Adipose tissue (tissue), 3 donors: ENCODE data around the gene TOX3. TPM values are rescaled to one million over a fixed set of nuclear protein-coding genes. Genes with fewer than 3 reads are reported as not detected.

Source experiments
- H3K27ac ChIP-seq: one replicate; pipeline ENCODE4 v1.5.1; 2013; ENCODE audit warnings: low read depth, low read length
- WGBS, 3 donors: extraction: QIAGEN DNeasy Blood & Tissue Kit; methylation state at CpG; one replicate each; pipeline ENCODE4 v1.1.7; 2013; 5-methylcytosine and 5-hydroxymethylcytosine counted together
- polyA plus RNA-seq, 3 donors: library from polyadenylated mRNA; stranded (reverse); fragments of 200-250 nt; gene quantifications; one replicate each; pipeline ENCODE4 v1.2.3, GENCODE V29; 2013
- donor health status: healthy with polysubstance abuse.
- donor health status: Bipolar disorder and iron deficiency.
- donor health status: healthy.

TOX3 gene
- polyA plus RNA-seq: 1 to 10 TPM in 2 of 3 donors, under 1 TPM in 1; 0.48 to 1.2 (median 1.0) TPM

DNA sequence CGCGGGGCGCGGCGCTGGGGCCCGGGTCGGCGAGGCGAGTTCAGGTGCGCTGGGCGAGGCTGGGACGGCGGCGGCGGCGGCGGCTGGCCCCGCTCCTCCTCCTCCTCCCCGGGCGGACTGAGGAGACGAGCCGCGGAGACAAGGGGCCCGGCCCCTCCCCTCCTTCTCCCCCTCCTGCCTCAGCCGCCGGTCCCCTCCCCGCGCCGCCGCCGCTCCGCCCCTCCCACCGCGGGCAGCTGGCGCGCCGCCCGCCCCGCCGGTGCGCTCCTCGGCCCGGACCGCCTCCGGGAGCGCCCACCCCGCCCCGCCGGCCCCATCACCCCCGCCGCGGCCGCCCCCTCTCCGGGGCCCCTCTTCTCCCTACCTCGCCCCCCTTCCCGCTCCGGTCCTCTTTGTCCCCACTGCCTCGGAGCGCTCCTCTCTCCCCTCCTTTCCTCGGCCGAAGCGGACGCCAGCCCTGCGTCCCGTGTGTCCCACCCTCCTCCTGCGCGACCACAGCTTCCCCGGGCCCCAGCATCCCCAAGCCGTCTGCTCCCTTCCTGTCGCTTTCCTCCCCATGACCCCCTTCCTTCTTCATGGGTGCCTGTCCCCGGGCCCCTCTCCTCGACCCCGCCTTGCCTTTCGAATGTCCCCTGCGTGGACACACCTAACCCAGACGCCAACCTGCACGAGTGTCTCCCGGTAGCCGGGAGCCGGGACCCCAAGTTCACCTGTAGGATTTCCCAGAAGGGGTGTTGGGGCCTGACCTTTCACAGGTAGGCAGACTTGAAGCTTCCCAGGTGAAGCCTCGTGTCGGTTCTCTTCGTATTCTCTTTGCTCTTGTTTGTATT lies at the start of gene TOX3:
TOX3 (minus strand) TSS at position 140 of the 830 bp plus-strand sequence. CDS start 420 bp downstream, outside the sequence.
- 5 to 10% (median 5%) methylated on average over 26 to 67 of the region's 83 CpGs for WGBS, 3 donors
- no peak within 1 kb of the TSS for H3K27ac ChIP-seq

DNA sequence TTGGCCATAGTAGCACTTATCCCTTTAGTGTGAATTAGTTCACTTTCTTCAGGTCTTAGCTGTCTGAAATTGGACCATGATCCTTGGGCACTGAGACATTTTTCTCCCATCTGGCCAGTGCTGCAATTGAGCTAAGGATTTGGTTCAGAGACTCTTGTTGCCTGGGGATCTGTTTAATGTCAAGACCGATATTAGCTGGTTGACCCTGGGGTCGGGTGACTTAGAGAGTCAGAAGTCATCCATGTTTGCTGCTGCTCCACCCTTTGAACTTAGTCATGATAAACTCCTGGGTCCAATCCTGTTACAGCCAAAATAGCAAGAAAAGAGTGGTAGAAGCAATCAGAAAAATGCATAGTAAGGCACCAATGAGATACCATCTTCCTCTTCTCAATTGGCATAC lies 45.8 kb upstream of the TOX3 start:
- WGBS, 3 donors: 36 to 77% (median 42%) methylated on average over 2 of the region's 2 CpGs
- H3K27ac ChIP-seq: no peak overlapping the region

GRCh38 chr16:52591934-52592592 lies 45.1 kb upstream of the TOX3 start:
- H3K27ac ChIP-seq: no peak overlapping the region
- 29 to 46% (median 33%) methylated on average over 5 of the region's 5 CpGs for WGBS, 3 donors

DNA sequence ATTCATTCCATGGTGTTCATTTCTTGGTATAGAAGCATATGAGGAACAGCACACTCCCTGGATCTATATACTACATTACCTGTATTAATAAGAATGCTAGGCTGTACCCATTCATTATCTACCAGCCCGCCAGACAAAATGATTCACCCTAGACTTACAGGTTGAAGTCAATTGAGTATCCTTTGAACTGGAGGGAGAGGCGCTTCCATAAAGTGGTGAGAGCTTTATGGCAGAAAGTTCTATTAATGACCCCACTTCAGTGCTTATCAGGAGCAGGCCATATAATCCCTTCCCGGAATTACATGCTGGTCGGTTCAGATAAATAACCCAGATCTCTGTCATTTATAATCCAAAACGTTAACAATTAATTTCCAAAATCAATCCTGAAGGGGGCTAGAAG lies 44.5 kb upstream of the TOX3 start:
- no peak overlapping the region for H3K27ac ChIP-seq
- WGBS, 3 donors: 49 to 69% (median 67%) methylated on average over 5 of the region's 5 CpGs

DNA sequence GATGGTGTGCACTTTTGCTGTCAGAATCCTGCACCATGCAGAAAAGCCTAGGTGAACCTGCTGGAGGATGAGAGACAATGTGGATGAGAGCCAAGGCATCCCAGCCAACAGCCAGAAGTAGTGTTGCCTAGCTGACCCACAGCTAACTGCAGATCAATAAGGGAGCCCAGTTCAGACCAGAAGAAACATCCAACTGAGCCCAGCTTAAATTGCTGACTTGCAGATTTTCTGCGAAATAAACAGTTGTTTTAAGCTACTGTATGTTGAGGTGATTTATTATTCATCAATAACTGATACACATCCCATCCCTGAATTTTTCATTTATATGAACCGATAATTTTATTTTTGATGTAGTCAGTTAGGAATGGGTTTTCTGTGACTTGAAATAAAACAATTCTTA lies 39.2 kb upstream of the TOX3 start:
- WGBS, 3 donors: 90 to 99% (median 92%) methylated on average over 2 of the region's 2 CpGs

DNA sequence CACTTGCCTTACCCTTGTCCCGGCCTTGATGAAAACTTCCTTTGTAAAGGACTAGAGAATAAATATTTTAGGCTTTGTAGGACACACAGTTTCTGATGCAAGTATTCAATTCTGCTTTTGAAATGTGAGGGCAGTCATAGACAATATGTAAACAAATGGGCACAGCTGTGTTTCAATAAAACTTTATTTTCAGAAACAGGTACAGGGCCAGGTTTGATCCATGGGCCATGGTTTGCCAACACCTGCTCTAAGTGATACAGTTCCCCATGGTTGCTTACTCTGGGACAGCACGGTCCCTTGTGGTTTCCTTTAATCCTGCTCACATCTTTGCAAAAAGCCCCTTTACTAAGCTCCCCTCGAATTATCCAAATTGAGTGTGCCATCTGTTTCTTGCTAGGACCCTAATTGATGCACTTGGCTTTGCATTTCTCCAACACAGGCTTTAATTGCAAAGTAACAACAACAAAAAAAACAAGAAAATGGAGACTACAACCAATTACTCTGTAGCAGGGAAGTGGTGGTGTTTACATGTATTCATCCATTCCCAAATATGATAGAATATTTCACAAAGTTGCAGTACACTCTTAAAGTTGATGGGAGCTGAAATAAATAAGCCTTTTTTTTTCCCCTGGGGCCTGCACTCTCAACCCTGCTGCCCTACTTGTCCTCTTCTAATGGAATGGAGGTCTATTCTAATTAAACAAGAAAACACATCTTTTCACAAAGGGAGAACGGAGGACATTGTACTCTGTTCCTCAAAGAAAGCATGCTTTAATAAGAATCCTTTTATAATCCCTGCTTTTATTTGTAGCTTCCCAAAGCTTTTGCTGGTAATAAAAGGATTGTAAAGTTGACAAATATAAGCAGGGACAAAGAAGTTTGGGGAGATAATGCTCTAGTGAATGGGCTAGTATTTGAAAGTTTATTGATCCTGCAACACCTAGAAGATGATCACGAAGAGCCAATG lies 37.7 kb upstream of the TOX3 start:
- 70 to 89% (median 79%) methylated on average over 5 of the region's 5 CpGs for whole genome bisulfite sequencing, 3 donors
- H3K27ac ChIP-seq: no peak overlapping the region

More for the DNA sequence above, 39.2 kb upstream of the TOX3 start:
- no peak overlapping the region for H3K27ac ChIP-seq

GRCh38 chr16:52581530-52581929 lies 34.6 kb upstream of the TOX3 start:
- 80 to 90% (median 85%) methylated on average over 4 of the region's 4 CpGs for WGBS, 3 donors
- no peak overlapping the region for H3K27ac ChIP-seq

DNA sequence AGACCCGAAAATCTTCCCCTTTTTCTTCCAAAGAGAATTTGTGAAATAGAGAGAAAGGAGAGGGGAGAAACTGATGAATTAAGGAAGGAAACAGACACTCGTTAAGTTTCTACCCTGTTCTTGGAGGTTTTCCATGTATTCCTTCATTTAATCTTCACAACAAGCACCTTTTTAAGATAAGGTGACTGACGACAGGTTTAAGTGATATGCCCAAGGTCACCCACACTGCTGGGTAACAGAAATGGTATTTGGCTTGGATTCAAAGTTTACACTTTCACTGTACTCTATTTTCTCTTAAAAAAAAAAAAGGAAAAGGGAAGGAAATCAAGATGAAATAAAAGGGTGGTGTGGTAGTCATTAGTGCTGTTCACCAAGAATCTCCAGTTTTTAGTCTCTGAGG lies 33.5 kb upstream of the TOX3 start:
- no peak overlapping the region for H3K27ac ChIP-seq
- 39 to 61% (median 56%) methylated on average over 3 of the region's 3 CpGs for WGBS, 3 donors

- no peak overlapping the region for H3K27ac ChIP-seq
- WGBS, 3 donors: 76 to 94% (median 83%) methylated on average over 4 of the region's 4 CpGs
Measured at GRCh38 chr16:52578829-52579498, 32.0 kb upstream of the TOX3 start.

- no peak overlapping the region for H3K27ac ChIP-seq
- 42 to 72% (median 60%) methylated on average over 11 of the region's 11 CpGs for WGBS, 3 donors
Measured at GRCh38 chr16:52578007-52578828, 31.3 kb upstream of the TOX3 start.

- H3K27ac ChIP-seq: no peak overlapping the region
- 68 to 76% (median 69%) methylated on average over 9 of the region's 9 CpGs for whole genome bisulfite sequencing, 3 donors
Measured at GRCh38 chr16:52577130-52577706, 30.3 kb upstream of the TOX3 start.

DNA sequence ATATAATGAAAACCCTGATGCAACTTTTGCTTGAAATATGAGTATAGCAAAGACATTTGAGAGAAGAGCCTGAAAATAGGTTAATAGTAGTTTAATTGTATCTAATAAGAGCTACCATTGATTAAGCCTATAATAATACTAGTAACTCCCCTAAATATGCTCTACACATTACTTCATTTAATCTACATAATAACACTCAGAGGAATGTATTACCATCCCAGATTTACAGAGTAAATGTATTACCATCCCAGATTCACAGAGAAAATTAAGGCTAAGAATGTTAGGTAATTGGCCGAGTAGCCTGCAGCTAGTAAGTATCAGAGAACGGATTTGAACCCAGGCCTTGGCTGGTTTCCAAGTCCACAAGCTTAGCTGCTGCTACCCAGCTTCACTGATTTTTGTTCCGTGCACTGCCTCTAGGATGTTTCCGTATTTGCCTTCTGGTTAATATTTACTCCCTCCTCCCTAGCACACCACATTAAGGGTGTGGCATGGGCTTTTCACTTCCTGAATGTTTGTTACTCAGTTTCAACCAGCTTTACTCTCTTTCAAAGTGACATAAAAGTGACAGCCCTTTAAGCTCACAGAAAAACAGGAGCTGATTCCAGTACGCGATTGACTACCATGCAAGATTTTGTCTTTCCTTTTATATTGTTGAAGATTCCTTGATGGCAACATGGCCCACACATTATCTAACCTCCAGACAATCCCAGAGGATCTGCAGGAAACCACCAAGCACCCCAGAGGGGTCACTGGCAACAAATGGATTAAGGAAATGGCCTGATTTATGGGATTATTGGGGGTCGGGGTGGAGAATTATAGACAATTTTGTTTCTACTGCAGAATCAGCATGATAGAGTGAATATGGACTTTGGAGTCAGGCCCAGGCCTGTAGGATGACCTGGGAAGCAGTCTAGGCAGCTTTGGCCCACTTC lies 26.7 kb upstream of the TOX3 start:
- H3K27ac ChIP-seq: no peak overlapping the region
- WGBS, 3 donors: 38 to 84% (median 71%) methylated on average over 7 of the region's 7 CpGs

- 95 to 100% (median 95%) methylated on average over 1 of the region's 1 CpG for WGBS, 3 donors
- no peak overlapping the region for H3K27ac ChIP-seq
Measured at GRCh38 chr16:52572656-52573055, 25.7 kb upstream of the TOX3 start.

DNA sequence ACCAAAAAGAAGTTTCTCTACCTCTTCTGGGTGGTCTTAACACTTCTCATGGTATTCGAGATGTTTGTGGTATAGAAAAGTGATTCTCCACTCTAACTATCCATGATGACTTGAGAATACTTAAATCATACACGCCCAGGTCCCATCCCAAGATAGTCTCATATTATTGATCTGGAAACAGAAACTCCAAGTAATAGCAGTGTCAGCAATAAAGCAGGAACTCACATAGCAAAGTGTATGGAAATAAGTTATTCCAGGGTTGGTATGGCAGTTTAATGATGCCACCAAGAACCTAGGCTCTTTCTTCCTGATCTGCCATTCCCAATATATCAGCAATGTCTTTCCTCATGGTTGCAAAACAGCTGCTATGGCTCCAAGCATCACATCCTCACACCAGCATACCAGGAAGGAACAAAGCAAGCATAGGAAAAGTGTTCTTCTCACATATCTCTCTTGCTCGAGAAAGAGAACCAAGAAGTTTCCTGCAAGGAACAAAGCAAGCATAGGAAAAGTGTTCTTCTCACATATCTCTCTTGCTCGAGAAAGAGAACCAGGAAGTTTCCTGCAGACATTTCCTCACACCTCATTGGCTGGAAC lies 23.6 kb upstream of the TOX3 start:
- 78 to 89% (median 84%) methylated on average over 4 of the region's 4 CpGs for WGBS, 3 donors
- no peak overlapping the region for H3K27ac ChIP-seq

GRCh38 chr16:52569701-52570100 lies 22.8 kb upstream of the TOX3 start:
- WGBS, 3 donors: 67 to 91% (median 72%) methylated on average over 2 of the region's 2 CpGs
- H3K27ac ChIP-seq: no peak overlapping the region
